ENCODE data around the gene MTCL1.

MTCL1 gene

GRCh38 chr18:8773980-8774379, 68.6 kb downstream of the MTCL1 start:
- no peak for DNase-seq

- no peak for DNase-seq
Observed at GRCh38 chr18:8776013-8776943, 70.9 kb downstream of the MTCL1 start.

- DNase-seq = no peak
Observed at GRCh38 chr18:8777846-8778245, 72.5 kb downstream of the MTCL1 start.

GRCh38 chr18:8778386-8778785, 73.0 kb downstream of the MTCL1 start:
- no peak for DNase-seq

- no peak for DNase-seq
Observed at GRCh38 chr18:8778824-8779223, 73.5 kb downstream of the MTCL1 start.

GRCh38 chr18:8779251-8779650, 73.9 kb downstream of the MTCL1 start:
- DNase-seq = no peak

- no peak for DNase-seq
Observed at GRCh38 chr18:8780227-8780626, 74.9 kb downstream of the MTCL1 start.

GRCh38 chr18:8781671-8782070, 76.3 kb downstream of the MTCL1 start:
- DNase-seq = no peak

GRCh38 chr18:8783335-8783993, 78.1 kb downstream of the MTCL1 start:
- DNase-seq = no peak

GRCh38 chr18:8783994-8784530, 78.7 kb downstream of the MTCL1 start:
- DNase-seq = no peak

- DNase-seq = no peak
Observed at GRCh38 chr18:8785261-8785660, 79.9 kb downstream of the MTCL1 start.

- DNase-seq = no peak
Observed at GRCh38 chr18:8785855-8786482, 80.6 kb downstream of the MTCL1 start.

GRCh38 chr18:8786483-8787370, 81.4 kb downstream of the MTCL1 start:
- no peak for DNase-seq

GRCh38 chr18:8787371-8787670, 82.0 kb downstream of the MTCL1 start:
- DNase-seq = no peak

- DNase-seq = no peak
Observed at GRCh38 chr18:8787794-8788193, 82.4 kb downstream of the MTCL1 start.

GRCh38 chr18:8788503-8789429, 83.4 kb downstream of the MTCL1 start:
- DNase-seq = no peak

- DNase-seq = no peak
Observed at GRCh38 chr18:8791171-8791651, 85.9 kb downstream of the MTCL1 start.

- DNase-seq = no peak
Observed at GRCh38 chr18:8792688-8793316, 87.4 kb downstream of the MTCL1 start.

GRCh38 chr18:8793445-8794155, 88.2 kb downstream of the MTCL1 start:
- no peak for DNase-seq
